ENCODE measurements around the gene NTSR1.
A peak's percentile ranks its signal among the peaks of the same experiment; 100 is the strongest.

The NTSR1 gene

DNA sequence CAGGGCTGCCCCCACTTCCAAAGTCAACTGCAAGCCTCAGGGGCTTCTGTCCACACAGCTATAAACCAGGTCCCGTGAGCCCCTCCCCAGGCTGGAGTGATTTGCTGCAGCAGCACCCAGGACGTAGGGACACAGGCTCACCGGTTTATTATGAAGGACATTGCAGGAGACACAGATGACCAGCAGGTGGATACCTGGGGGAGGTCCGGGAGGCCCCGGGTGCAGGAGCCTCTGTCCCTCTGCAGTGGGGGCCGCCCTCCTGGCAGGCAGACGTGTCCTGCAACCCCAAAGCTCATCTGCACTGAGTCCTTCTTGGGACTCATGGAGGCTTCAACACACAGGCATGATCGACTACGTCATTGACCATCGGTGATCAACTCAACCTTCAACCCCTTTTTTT is 14.5 kb upstream of the NTSR1 start:
- no peak for DNase-seq (ENCODE audit: low read depth in 2 of 2)

DNA sequence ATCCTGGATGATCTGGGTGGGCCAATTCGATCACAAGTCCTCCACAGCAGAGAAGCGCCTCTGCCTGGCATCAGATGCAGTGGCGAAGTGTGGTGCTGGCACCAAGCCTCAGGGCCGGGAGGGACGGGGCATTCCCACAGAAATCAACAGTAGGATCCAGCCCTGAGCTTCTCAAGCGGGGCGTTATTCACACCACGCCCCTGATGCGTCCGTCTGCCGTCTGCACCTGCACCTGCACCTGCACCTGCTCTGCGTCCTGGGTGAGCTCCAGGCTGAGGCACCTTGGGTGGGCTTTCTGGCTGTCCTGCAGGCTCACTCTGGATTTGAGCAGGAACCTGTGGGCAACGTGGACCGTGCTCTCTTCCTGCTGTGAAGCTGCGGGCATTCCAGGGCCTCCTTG is 13.8 kb upstream of the NTSR1 start:
- DNase-seq (ENCODE audit: low read depth in 2 of 2), result no peak

DNA sequence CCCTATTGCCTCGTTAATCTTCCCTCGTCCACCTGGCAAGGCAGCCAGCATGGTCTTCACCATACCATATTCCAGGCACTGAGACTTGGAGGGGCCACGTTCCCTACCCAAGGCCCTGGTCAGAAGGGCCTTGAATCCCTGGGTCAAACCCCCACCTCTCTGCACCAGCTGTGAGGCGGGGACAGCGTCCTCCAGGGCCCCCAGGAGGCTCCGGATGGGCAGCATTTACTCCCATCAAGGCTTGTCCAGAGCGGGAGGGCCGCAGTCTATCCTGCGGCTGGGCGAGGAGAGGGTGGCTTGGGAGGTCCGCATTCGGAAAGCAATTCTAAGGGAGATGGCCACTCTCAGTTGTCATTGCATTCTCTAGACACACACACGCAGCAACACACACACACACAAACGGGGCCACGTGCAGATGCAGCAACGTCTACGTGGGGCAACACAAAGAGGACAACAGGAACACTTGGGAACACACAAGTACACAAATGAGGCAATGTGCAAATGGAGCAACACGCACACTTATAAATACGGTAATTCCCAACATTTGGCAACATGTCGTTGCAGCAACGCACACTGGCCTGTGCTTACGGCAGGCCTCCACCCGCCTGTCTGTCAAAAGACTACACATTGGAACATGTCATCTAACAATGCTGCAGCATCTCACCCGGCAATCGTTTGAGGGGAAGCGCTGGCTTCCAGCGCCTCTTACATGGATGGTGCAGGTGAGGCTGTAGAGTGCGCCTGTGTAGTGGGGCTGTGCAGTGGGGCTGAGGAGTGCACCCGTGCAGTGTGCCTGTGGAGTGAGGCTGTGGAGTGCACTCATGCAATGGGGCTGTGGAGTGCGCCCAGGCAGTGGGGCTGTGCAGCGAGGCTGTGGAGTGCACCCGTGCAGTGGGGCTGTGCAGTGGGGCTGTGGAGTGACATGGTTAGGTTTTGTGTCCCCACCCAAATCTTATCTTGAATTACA is 12.9 kb upstream of the NTSR1 start:
- no peak for DNase-seq (ENCODE audit: low read depth in 2 of 2)

DNA sequence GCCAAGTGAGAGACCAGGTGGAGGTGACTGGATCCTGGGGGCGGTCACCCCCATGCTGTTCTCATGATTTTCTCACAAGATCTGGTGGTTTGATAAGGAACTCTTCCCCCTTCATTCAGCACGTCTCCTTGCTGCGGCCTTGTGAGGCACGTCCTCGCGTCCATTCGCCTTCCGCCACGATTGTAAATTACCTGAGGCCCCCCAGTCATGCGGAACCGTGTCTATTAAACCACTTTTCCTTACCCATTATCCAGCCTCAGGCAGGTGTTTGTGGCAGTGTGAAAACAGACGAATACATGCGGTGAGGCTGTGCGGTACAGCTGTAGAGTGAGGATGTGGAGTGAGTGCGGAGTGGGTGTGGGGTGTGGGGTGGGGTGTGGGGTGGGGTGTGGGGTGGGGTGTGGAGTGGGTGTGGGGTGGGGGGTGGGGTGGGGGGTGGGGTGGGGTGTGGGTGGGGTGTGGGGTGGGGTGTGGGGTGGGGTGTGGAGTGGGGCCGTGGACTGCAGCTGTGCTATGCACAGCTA is 12.1 kb upstream of the NTSR1 start:
- DNase-seq (ENCODE audit: low read depth in 2 of 2), result no peak

DNA sequence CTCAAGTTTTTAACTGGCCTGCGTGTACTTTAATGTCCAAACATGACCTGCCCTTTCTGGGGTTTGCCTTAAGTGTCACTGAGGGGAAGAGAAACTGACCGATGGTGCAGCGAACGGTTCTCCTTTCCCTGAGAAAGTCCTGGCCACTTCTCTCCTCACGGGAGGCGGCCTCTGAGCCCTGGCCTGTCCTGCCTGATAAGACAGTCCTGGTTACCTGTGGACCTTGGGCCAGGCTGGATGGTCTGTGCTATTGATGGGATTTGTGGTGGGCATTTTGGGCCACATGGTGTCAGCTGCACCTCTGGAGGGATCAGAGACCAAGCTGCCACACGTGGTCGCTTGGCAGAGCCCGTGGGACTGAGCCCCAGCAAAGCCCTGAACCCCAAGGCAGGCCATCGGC is 11.6 kb upstream of the NTSR1 start:
- DNase-seq (ENCODE audit: low read depth in 2 of 2), result no peak

DNA sequence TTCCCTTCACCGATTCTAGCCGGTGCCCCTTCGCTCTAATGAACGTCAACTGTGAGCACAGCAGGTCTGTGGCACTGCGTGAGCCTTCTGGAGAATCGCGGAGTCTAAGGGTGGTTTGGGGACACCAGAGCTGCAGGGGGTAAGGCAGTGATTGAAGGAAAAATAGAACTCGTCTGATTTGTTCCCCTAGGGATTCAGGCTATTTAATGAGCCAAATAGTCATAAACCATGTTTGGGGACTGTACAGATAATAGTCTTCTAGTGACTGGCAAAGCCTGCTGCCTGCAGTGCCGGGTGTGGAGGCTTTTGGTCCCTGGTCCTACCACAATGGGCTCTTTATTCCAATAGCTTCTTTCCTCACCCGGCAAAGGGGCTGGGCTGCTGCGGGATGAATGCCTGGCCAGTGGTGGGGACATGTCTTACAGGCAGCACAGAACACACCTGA is 11.1 kb upstream of the NTSR1 start:
- no peak for DNase-seq (ENCODE audit: low read depth in 2 of 2)

DNA sequence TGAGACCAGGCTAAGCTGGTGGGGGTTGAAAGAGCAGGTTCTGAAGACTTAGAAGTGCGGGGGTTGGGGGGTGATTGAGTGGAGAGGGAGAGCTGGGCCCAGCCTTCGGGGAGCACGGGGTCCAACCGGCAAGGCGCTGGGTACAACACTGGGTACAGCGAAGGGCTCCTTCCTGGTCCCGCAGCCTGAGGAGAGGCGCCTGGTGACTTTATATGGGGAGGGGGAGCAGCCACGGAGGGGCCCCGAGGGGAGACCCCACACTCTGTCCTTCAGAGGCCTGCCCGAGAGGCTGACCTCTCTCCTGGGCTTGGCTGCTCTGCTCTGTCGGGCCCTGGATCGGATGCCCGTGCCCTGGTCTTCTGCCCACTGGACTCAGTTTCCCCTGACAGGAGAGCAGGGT is 10.4 kb upstream of the NTSR1 start:
- DNase-seq (ENCODE audit: low read depth in 2 of 2), result no peak

DNA sequence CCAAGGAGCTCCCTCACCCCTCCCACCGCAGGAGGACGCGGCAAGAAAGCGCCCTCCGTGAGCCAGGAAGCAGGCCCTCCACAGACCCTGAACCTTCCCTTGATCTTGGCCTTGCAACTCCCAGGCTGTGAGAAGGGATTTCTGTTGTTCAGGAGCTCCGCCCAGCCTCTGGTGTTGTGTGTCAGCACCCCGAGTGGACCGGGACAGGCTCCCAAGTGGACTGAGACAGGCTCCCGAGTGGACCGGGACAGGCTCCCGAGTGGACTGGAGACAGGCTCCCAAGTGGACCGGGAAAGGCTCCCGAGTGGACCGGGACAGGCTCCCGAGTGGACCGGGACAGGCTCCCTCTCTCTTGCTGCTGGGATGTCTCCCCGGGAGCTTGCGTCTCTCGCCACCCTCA is 9.3 kb upstream of the NTSR1 start:
- DNase-seq (ENCODE audit: low read depth in 2 of 2), result no peak

DNA sequence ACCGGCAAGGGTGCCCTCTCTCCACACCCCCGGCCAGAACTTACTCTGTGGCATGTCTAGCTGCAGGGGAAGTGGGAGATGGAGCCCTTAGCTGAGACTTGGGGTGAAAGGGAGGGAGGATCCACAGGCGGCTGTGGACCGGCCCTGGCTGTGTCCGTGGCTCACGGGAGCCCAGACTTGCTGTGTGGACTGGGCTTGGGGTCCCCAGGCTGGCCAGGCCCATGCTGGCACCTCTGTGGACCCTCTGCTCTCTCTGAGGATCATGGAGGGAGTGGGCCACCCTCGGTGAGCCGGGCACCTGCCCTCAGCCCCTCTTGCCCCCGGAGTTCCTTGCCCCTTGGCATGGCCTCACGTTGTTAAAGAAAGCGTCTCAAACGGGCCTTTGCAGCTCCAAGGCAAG is 8.9 kb upstream of the NTSR1 start:
- no peak for DNase-seq (ENCODE audit: low read depth in 2 of 2)

DNA sequence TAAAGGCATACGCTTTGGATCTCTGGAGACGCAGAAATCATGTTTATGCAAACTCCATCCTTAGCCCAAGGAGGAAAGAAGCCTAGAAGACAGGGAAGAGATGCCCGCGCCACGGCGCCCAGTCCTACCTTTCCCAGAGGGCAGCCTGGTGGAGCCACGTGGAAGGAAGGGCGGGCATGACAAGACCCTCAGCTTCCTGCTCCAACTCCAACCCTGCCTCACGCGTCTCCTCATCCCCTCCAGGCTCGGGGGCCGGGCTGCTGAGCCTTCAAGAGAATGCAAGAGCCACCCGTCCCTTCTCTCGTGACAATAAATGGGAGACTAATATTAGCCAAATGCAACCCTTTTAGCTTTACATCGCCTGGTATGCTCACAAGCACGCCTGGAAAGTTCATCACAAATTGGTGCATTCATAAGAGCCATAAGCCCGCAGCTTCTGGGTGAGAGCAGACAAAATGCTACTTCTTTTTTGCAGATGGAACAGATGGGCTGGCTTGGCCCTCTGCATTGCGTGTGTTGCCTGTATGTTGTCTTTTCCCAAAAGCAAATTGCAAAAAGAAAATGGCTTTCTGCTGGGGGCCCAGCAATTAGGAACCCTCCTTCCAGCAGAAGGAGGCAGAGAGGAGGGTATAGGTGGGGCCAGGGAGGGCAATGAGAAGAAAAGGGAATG is 8.2 kb upstream of the NTSR1 start:
- DNase-seq (ENCODE audit: low read depth in 2 of 2), result no peak

DNA sequence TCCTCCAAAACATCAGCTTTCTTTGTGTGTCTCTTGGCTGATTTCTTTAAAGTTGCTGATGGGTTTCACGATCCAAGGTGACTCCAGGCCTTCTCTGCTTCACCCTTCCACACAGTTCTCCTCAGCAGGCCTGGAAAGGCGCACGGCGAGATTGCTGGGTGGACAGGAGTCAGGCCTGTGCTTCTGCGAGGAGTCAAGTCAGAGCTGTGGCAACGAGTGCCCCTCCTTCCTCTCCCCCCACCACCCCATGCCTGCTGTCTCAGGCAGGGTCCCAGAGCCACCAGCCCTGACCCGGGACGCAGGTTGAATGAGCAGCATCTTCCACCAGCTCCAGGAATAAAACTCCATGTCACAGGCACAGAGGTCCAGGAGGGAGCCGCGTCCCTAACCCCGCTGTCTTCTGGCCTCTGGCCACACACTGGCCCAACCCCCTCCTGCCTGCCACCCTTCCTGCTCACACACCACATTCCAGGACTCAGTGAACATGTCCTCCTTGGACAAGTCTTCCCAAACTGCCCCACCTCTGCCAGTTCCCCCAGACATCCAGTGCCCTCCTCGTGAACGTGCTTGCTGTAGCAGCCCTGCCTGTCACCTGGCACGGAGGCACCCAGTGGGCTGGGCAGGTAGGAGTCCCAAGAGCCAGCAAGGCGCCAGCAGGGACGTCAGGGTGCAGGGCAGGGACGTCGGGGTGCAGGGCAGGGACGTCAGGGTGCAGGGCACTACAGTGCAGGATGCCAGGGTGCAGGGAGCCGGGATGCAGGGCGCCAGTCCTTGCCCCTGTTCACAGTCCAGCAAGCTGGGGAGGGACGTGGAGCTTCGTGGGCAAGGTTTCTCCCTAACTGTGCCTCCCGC is 7.2 kb upstream of the NTSR1 start:
- DNase-seq (ENCODE audit: low read depth in 2 of 2), result no peak

DNA sequence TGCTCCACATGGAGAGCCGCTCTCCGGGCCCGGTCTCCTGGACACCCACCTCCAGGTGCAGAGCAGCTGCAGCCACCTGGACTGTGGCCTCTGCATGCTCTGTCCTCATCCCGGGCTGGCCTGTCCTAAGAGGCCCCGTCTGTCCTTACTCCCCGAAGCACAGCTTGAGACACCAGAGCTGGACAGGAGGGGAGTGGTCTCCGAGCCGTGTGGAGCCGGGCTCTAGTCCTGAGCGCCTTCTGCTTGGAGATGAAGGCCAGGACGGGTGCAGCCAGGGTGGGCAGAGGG is 6.7 kb upstream of the NTSR1 start:
- no peak for DNase-seq (ENCODE audit: low read depth in 2 of 2)

DNA sequence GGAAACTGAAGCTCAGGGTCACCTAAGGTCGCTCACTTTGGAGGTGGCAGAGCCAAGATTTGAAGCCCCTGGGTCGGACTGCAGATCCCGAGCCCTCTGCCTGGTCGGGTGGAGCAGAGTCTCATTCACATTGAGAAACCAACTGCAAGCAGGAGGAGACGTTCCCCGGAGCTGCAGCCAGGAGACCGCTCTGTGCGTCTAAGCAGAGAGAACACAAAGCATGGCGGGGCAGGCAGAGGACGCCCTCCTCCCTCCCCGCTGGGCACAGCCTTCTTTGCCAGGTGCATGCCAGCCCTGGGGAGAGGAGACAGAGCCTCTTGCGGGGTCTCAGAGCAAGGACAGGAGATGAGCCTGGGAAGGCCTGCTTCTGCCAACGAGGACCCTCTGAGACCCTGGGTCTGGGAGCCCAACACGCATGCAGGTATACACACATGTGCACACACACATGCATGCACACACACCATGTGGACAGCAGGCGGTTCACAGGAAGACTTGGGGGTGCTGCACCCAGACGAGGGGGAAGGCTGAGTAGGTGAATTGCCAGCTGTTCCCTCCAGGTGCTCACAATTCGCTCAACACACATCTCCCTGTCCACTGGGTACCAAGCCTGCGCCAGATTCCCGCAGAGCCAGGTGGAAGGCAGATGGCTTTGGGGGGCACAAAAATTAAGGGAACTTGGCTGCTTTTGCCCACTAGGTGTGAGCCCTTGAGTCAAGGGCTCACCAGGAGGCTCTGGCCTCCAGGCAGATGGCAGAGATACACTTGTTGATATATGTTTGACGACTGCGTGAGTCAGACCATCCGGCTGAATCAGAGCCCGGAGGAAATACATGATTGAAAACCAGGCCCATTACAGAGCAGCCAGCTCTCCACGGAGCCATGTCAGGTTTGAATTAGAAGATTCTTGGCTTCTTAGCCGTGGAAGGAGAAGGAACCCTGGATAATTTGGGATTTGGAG is 5.5 kb upstream of the NTSR1 start:
- peak; percentile 41 to 47 for DNase-seq (ENCODE audit: low read depth in 2 of 2)

DNA sequence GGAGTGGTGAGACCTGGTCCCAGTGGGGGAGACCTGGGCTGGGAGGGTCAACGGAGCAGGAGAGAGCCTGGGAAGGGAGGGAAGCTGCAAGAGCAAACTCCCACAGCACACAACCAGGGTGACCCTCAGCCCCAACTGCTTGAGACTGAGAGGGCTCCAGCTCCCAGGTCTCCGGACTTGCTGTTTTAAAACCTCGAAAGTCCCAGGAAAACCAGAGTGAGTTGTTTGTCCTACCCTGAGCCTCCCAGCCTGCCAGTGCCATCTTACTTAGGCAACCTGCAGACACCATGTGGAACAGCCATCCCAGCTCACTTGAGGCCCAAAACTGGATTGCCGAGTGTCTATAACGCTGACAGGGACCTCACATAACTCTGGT is 4.8 kb upstream of the NTSR1 start:
- DNase-seq (ENCODE audit: low read depth in 2 of 2), result no peak

DNA sequence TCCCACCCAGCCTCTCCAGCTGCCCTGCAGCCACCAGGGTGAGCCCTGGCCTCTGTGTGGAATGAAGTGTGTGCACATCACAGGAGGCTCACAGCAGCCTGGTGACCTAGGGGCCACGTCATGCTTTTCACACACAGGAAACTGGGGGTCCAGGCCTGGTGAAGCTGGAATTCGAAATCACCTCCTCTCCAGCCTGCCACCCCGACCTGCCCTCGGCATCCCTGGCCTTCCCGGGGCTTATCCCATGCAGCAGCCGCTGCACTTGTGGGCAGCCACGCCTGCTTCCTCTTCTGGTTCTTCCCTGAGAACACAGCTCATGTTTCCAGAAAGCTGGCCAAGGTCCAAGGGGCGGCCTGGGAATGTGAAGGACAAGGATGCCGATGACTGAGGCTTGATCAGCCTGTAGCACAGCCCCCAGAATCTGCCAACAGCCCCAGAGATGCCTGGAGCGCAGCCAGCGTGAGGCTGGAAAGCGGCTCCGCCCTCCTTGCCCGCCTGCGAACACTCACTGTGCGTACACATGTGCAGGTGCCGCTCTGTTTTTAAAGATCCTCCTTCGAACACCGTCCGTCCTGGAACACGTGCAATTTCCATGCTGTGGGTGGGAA is 4.2 kb upstream of the NTSR1 start:
- DNase-seq (ENCODE audit: low read depth in 2 of 2), result peak; percentile 69 to 78

DNA sequence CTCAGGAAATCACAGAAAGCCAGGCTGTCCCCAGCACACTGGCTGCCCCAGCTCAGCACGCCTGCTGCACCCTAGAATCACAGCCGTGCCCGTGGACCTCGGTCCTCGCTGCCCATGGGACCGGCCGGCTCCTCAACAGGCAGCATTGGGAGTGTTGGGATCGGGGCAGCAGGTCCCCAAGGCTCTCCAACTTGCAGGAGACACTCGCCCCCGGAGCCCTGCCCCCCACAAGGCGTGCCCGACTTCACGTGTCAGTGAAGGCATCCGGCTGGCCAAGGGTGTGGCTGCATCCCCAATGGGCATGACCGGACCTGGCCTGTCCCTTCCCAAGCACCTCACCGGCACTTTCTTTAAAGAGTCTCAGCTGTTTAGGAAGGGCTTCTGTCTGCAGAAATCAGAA is 3.0 kb upstream of the NTSR1 start:
- DNase-seq (ENCODE audit: low read depth in 2 of 2), result no peak

DNA sequence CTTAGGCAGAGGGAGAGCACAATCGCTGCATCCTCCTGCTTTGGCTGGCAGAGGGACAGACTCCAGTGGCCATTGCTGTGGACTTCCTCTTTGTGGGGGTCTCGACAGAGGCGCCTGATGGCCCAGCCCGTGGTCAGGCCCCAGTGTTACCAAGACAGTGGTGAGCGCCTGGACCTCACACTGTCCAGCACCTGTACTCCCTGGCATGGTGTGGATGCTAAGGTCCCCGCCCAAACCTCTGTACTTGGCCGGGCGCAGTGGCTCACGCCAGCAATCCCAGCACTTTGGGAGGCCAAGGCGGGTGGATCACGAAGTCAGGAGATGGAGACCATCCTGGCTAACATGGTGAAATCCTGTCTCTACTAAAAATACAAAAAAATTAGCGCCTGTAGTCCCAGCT is 2.3 kb upstream of the NTSR1 start:
- no peak for DNase-seq (ENCODE audit: low read depth in 2 of 2)

DNA sequence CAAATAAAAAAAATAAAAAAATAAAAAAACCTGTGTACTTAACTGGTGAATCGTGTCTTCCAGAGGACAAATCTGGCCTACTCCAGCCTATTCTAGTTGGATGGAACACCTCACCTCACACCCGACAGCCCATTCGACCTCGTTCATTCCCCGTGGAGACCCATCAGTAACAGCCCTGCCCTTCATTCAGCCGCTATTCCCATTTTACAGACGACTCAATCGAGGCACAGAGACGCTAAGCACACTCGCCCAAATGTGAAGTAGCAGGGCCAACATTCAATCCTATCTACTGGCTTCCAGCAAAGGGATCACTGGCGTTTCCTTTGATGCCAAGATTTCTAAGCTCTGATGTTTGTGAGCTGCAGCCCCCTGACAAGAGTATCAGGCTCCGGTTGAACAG is 1.8 kb upstream of the NTSR1 start:
- DNase-seq (ENCODE audit: low read depth in 2 of 2), result no peak

DNA sequence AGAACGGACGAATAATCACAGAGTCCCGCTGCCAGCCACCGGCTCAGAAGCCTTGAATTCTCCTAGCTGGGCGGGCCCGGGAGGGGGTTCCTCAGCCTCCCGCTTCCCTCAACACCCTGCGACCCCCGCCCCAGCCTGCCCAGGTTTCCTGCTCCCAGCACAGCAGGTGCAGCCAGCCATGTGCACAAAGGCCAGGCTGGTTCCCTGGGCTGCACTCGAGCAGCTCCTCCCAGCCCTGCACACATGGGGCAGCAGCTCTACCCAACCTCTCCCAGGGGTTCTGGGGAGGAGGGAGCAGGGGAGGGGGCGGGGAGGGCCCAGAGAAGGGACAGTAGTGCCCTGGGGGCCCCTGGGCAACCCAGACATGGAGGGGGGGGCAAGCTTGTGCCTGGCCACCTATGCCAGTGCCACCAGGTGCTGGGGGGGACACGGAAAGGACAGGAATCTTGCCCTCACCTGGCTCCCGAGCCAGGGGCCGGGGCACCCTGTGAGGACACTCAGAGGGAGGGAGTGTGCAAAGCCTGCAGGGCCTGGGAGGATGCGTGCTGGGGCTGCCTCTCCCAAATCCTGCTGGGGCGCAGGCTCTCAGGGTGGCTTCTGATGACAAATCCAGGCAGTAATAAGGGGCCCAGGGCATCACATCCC is 1.2 kb upstream of the NTSR1 start:
- no peak for DNase-seq (ENCODE audit: low read depth in 2 of 2)

DNA sequence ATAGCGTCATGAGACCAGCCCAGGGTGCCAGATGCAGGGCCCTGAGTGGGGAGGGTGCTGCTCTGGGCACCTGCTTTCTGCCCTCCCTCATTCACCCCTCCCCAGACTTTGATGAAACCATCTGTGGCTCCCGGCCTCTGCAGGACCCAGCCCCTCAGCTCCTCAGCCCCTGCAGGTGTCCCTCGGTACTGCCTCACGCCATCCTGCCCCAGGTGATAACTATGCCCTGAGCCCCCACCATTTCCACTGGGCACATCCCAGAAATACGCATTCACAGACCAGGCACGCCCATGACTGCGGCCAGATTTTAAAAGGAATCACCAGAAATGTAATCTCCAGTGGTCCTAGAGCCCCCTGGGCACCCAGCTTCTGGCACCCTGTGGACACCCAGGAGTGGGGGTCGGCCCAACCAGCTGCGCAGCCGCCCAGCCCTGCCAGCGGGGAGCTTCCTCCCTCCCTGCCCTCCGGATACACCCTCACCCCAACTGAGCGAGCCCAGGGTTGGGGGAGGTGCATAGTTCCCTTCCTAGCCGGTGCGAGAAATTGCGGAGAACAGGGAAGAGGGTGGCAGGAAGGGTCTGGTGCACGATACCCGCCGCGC is 615 bp upstream of the NTSR1 start:
- no peak for DNase-seq (ENCODE audit: low read depth in 2 of 2)

All from fibroblast of skin of left biceps (primary cell).